HG03175 (cell line): Measurements from ENCODE around the gene SLIT3.
"Not testable (repeated sequence)": the region's sequence is repeated elsewhere in the genome, so short reads cannot be mapped to it uniquely, and the experiment has no call there.

ENCODE experiments used
- ATAC-seq: cut with Tn5 transposase; IDR thresholded peaks from one replicate; pipeline ENCODE4 v1.9.1; 2021; ENCODE audit warnings: mild to moderate bottlenecking, moderate library complexity; ENCODE audit not compliant: unreplicated experiment

The SLIT3 gene

DNA sequence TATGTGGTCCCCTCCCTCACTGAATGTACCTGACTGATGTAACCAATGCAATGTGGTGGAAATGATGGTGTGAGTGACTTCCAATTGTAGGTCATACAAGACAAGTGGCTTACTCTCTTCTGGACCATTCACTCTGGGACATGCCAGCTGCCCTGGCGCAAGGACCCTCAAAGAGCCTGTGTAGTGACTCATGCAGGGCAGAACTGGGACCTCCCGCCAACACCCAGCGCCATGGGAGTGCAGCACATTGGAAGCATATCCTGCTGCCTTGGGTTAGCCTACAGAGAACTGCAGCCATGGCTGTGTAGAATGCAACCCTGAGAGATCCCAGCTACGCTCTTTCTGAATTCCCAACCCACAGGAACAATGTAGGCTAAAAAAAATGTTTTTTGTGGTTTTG lies 631.8 kb downstream of the SLIT3 start:
- no peak for ATAC-seq

DNA sequence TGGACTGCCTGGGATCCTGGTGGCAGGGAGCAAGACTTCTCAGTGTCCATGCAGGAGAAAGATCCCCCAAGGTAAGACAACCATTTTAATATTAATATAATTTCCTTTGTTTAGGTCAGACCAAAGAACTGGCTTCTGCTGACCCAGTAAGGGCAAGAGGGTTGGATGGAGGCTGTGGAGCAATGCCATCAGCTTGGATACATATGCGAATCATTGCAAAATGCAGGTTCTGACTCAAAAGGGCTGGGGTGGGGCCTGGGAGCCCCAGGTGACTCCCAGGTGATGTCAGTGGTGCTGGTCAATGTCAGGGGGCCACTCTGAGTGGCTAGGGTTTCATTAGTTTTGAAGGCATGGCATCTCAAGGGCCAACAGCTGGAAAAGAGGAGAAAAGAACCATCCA lies 632.9 kb downstream of the SLIT3 start:
- ATAC-seq, result no peak

DNA sequence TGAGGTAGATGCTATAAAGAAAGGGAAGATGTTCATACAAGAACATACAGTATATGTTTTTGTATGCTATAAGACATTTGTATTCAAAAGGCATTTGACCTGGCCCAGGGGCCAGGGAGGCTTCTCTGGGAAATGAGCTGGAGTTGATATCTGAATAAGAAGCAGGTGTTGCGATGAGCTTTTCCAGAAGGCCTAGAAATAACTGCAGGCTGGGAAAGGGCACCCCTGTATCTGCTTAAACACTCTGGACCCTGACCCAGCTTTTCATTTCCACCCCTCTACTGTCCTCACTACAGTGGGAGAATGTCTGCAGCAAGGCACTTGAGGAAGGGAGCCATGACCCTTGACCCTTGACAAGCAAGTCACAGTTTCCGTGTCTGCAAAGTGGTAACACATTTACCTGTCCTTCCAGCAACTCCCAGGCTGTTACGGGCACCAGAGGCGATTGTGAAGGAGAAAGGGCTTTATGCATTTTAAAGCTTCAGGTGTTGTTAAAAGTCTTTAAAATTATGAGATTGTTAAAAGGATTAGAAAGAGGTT lies 633.6 kb downstream of the SLIT3 start:
- no peak for ATAC-seq

DNA sequence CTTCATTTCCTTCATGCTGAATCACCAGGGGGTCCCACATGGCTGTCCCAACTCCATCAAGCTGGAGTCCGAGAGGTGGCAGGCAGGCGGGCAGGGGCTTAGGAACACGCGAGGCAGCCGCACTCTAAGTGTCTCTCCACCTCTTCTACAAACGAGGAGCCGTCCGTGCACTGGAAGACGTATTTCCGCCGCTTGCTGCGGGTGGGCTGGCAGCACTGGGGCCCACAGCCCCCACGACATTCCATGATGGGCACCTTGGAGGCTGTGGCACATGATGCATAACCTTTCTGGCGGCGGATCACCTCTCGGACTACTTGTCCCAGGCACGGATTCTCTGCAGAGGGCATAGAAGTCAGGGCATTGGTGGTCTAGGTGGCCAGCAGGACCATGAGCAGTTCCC lies 634.6 kb downstream of the SLIT3 start:
- ATAC-seq, result no peak

DNA sequence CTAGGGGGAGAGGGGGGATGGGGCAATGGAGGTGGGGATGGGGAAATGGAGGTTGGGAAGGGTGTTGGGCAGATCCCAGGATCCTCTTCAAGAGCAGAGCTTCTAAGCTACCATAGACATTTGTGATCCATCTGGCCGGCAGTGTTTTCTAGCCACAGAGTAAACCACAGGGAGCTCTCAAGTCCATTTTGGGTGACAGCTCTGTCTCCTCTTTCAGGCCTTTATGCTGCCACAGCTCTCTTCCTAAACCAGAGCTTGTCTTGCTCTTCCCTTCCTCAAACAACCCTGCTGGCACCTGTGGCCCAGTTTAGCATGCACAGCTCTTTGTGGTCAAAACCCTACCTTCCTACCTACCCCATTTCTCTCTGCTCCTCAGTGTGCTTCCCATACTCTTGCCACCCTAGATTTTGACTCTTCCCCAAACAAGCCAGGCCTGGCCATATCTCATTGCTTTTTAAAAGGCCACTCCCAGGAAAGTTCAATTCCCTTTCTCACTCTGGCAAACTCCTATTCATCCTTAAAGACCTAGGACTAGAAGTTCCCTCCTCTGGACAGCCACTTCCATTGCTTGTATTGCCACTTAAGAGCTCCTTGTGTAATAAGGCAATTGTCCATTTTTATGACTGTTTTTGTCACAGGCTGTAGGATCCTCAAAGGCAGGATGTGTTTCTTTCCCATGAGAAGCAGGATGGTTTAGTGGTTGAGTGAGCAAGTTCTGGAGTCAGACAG lies 637.5 kb downstream of the SLIT3 start:
- ATAC-seq, result no peak

DNA sequence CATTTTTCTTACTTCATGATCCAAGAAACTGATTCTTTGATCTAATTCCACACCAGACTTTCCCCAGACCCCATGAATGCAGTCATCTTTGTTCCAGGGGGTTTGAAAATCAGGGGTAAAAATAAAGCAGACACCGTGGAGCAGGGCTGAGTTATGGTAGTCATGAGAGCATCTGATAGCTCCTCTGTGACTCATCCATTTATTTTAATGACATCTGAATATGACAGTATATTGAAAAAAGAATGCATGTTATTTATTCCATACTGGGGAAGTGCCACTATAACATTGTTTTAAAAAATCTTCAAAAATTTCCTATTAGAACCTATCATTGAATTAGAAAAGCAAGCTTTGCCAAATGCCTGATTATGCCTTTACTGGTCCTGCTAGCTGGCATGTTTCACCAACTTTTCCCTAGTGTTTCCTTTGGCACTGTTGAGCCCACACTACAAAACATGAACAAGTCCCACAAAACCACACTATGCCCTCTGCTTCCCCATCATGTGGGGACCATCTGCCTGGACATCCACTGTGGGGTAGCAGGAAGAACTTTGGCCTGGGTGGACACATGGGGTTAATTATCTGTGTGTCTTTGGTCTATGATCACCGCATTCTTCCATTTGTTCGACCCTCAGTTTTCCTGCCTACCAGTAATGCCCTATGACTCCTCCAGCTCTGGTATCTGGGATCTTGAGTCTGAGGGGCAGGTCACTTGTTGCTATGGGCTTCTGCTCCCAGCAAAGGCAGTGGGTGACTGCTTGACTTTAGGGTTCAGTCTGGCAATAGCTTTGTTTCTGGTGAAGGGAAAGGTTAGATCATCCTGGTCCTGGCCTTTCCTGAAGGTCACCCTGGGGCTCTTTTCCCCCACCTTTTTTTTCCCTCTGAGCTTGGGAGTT lies 639.1 kb downstream of the SLIT3 start:
- ATAC-seq, result no peak

DNA sequence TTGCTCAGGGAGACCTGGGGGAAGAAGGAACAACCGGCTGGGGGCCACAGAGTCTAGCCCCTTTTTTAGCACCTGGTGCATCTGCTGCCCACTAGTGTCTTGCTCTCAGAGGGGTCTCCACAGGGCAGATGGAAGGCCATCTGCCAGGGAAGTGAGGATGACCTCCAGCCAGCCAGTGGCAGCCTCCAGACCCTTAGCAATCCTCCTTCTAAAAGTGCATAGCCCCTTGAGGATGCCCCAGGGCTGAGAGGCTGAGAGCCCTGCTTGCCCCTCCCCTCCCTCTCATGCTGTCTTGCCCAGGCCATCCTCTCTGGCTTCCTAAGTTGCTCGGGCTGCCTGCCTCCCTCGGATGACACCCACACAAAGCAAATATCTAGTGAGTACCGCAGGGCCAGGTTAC lies 640.2 kb downstream of the SLIT3 start:
- ATAC-seq, result no peak

DNA sequence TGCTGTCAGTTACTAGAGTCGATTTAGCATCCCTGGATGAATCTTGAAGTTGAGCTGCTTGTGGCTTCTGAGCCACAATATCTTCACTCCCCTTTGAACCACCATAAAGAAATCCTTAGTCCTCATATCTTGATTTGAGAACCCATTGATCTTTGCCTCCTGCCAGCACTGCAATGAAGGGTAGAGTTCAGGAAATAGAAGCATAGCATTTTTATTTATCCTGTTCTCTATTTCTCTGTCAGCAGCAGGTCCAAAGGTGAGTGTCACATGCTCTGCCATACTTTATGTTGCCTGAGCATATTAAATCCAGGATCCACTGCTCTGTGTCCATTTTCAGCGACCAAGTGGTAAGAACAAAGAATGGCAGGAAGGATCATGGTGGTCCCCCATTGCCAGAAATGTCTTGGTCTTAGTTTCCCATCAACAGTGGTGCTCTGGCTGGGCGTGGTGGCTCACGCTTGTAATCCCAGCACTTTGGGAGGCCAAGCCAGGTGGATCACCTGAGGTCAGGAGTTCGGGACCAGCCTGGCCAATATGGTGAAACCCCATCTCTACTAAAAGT lies 641.6 kb downstream of the SLIT3 start:
- no peak for ATAC-seq

DNA sequence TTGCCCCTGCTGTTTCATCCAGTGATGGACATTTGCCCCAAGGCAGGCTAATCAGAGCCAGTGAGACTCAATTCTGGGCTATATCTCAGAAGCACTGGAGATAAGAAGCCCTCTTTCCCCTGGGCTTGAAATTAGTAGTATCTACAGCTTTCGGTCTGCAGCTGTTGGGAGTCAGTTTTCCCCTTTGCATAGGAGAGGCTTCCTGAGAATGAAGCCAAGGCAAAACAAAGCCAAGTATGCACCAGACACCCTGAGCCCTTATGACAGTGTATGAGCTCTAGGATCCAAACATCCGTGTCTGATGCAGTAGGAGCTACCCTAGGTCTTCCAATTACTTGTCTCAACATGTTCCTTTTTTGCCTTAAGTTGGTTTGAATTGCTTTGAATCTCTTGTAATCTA lies 642.5 kb downstream of the SLIT3 start:
- no peak for ATAC-seq

DNA sequence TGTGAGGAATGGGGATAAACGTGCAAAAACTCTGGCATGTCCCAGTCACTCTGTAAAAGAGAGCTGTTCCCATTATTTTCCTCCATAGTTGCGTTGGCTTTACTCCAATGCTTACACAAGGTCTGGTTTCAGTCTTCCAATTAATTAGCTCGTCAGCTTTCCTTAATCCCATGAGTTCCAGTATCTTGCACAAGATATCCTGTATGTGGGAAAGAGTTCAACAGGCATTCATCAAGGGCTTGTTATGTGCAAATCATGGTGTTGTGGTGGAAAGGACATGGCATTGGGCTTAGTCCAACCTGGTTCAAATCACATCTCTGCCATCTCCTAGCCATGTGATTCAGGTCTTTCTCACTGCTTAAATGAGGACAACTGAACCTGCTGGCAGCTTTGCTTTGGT lies 644.3 kb downstream of the SLIT3 start:
- no peak for ATAC-seq

DNA sequence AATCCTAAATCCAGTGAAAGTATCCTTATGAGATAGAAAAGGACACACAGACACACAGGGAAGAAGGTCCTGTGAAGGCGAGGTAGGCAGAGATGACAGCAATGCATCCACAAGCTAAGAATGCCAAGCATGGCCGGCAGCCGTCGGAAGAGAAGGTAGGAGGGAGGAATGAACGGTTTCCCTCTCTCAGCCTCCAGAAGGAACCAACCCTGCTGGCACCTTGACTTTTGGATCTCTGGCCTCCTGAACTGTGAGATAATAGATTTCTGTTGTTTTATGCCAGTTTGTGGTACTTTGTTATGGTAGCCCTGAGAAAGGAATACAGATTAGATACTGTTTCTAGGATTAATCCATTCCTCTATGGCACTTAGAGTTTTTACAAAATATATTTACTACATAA lies 645.6 kb downstream of the SLIT3 start:
- no peak for ATAC-seq

DNA sequence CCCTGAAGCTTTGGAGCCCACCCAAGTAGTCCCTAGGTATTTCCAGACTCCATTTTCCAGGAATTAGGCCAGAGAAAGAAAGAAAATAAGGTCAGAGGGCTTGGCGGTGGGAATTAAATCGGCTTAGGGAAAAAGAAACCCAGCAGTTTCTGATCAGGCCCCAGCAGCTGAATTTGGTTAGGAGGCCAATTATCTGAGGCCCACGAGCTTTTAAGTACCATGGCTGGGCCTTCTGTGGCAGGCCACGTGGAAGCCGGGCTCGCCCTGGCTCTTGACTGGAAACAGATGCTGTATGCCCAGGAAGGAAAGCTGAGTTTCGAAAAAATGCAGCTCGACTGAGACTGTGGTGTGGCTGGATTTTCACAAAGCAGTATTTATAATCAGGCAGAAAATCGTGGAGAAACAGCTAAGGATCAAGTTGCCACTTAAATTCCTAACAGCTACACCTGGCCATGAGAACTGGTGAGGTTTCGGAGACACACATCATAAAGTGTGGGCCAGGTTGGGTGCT lies 646.7 kb downstream of the SLIT3 start:
- ATAC-seq, result no peak

DNA sequence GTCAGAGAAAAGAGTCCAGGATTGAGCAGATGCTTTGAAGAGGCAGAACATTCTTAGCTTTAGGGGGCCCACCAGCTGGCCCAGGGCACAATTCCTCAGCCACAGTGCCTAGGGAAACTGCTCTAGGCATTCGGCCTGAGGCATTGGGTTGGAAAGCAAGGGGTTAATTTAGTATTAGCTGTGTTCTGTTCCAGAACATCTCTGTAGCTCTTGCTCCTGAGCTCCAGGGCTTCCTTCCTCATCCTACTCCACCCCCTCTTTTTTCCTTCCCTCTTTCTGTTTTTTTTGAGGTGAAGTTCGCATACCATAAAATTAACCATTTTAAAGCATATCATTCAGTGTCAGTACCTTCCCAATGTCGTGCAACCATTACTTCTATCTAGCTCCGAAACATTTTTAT lies 647.3 kb downstream of the SLIT3 start:
- no peak for ATAC-seq

DNA sequence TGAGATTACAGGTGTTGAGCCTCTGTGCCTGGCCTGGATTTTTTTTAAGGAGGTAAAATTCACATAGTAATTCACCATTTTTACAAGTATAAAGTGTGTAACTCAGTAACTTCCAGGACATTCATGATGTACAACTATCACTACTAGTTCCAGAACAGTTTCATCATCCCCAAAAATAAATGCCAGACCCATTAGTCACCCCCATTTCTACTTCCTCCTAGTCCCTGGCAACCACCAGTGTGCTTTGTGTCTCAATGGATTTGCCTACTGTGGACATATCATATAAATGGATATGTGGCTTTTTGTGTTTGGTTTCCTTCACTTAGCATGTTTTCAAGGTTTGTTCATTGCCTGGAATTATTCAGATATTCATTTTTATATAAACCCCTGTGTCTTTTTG lies 649.3 kb downstream of the SLIT3 start:
- no peak for ATAC-seq

DNA sequence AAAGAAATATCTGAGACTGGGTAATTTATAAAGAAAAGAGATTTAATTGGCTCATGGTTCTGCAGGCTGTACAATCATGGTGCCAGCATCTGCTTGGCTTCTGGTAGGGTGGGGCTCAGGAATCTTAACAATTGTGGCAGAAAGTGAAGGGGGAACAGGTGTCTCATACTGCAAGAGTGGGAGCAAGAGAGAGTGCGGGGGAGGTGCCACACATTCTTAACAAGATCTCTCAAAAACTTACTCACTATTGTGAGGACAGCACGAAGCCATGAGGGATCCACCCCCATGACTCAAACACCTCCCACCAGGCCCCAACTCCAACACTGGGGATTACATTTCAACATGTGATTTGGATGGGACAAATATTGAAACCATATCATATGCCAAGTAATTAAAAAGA lies 651.6 kb downstream of the SLIT3 start:
- ATAC-seq, result no peak

DNA sequence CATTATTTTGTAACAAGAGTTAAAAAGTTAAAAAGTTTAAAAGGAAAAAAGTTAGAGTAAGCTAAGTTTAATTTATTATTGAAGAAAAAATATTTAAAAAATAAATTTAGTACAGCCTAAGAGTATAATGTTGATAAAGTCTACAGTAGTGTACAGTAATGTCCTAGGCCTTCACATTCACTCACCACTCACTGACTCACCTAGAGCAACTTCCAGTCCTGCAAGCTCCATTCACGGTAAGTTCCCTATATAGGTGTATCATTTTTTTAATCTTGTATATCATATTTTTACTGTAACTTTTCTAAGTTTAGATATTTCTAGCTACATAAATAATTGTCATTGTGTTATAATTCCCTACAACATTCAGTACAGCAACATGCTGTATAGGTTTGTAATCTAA lies 652.4 kb downstream of the SLIT3 start:
- no peak for ATAC-seq

DNA sequence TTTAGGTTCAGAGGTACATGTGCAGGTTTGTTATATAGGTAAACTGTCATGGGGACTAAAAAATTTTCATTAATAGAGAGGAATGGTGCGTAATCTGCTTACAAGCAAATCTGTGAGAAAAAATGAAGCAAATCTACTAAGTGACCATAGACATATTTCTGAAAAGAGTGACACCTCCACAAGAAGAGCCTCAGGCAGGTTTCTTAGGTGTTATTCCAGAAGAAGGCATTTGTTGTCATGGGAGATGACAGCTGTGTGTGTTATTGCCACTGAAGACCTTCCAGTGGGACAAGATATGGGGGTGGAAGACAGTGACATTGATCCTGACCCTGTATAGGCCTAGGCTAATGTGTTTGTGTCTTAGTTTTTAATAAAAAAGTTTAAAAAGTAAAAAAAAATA lies 652.9 kb downstream of the SLIT3 start:
- ATAC-seq, result no peak

DNA sequence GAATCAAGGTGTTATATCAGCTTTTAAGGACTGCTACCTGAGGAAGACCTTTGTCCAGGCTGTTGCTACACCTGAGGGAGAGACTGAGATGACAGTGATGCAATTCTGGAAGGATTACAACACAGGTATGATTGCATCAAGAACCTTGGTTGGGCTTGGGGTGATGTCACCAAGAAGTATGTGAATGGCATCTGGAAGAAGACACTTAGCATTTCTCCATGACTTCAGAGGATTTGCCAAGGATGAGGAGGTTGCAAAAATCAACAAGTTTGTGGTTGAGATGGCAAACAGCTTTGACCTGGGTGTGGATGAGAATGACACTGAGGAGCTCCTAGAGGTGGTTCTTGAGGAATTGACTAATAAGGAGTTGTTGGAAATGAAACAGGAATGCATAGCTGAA lies 653.9 kb downstream of the SLIT3 start:
- no peak for ATAC-seq

DNA sequence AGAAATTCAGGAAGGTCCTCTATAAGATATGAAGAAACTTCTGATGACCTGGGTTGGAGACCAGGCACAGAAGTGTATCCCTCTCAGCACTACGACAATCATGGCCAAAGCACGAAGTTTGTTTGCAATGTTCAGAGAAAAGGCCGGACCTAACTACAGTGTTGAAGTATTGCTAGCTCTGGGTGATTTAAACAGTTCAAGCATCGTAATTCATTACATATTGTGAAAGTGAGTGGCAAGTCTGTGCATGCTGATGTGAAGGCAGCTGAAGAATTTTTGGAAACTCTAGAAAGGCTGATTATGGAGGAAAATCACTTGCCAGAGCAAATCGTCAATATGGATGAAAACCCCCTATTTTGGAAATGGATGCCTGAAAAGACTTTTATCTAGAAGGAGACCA lies 654.6 kb downstream of the SLIT3 start:
- no peak for ATAC-seq

DNA sequence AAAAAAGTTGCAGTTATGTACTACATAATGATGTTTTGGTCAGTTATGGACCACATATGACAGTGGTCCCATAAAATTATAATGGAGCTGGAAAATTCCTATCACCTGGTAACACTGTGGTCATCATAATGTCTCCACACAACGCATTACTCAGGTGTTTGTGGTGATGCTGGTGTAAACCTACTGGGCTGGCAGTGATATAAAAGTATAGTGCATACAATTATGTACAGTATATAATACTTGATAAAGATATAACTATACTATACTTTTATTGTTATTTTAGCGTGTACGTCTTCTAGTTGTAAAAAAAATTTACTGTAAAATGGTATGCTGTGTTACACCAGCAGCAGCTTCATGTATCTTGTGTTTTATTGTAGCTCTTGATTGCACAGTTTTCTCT lies 655.7 kb downstream of the SLIT3 start:
- ATAC-seq, result no peak

DNA sequence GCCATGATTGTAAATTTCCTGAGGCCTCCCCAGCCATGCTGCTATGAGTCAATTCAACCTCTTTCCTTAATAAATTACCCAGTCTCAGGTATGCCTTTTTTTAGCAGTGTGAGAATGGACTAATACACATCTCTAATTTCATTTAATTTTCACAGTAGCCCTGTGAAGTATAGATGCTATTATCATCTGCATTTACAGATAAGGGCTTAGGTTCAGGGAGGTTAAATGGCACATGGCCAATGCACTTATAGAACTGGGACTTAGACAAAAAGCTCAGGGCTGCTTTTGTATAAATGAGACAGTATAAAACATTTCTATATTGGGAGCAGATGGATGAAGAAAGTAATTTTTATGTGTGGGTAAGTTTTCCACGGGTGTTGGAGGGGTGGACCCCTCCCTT lies 658.9 kb downstream of the SLIT3 start:
- no peak for ATAC-seq

DNA sequence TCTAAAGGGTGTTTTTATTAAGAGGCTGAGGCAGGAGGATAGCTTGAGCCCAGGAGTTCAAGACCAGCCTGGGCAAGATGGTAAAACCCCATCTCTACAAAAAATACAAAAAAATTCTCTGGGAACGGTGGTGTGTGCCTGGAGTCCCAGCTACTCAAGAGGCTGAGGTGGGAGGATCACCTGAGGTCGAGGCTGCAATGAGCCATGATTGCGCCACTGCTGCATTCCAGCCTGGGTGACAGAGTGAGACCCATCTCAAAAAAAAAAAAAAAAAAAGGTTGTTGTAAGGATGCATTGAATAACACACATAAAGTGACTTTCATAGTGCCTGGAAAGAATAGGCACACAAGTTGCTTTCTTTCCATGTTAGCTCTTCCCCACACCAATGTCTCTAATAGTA lies 662.1 kb downstream of the SLIT3 start:
- not testable (repeated sequence) for ATAC-seq
